Measurements from ENCODE around the gene SLC24A3.
"Not testable (repeated sequence)": the region's sequence is repeated elsewhere in the genome, so short reads cannot be mapped to it uniquely, and the experiment has no call there.

DNA sequence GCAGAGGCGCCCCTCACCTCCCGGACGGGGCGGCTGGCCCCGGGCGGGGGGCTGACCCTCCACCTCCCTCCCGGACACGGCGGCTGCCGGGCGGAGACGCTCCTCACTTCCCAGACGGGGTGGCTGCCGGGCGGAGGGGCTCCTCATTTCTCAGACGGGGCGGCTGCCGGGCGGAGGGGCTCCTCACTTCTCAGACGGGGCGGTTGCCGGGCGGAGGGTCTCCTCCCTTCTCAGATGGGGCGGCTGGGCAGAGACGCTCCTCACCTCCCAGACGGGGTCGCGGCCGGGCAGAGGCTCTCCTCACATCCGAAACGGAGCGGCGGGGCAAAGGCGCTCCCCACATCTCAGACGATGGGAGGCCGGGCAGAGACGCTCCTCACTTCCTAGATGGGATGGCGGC, 466.1 kb downstream of the SLC24A3 start:
- TF ChIP-seq CTCF, POLR2A (IDR thresholded peaks at IDR 0.05): not testable (repeated sequence)
